Measurements from ENCODE around the gene DCHS1. TPM values are rescaled to one million over a fixed set of nuclear protein-coding genes. Genes with fewer than 3 reads are reported as not detected.

The DCHS1 gene
- total and polyA plus RNA-seq, 10 of the 15 experiments (the other 5 are each of a cell fraction or from before 2014, with no cell fraction given): 0.02 to 0.64 (median 0.18) TPM; not detected in 1

- TF ChIP-seq HSF1 (IDR thresholded peaks at IDR 0.05; ENCODE audit: low read depth, low read length): no peak
Observed at GRCh38 chr11:6656584-6656915, 941 bp upstream of the DCHS1 start (continued).

GRCh38 chr11:6655020-6655789, 404 bp downstream of the DCHS1 start:
- H3K4me3 ChIP-seq: no peak overlapping the region
- BruUV-seq (replicated peaks): no TSS peak
- RAD21 ChIA-PET (ENCODE audit: unreplicated experiment): no interaction called here
- H3K79me2 ChIP-seq (ENCODE audit: control insufficient read depth, insufficient read depth, low read length): no peaks in the 10 kb centered on the region
- H4K20me1 ChIP-seq (ENCODE audit: control insufficient read depth, insufficient read depth): no peaks in the 10 kb centered on the region
- no peaks in the 10 kb centered on the region for H3K4me1 ChIP-seq (ENCODE audit: control insufficient read depth, insufficient read depth, low read length)
- no peak overlapping the region for H2AFZ ChIP-seq (ENCODE audit: control insufficient read depth, low read depth, low read length)
- no peaks in the 10 kb centered on the region for H3K9me3 ChIP-seq (replicated peaks; ENCODE audit: control insufficient read depth, insufficient read depth, low read length)
- FAIRE-seq: no peak
- H3K4me2 ChIP-seq (ENCODE audit: control insufficient read depth, insufficient read depth): no peak overlapping the region; the same call in 1 of the 2 replicates
- 23% methylated on average over 53 of the region's 84 CpGs for WGBS (ENCODE audit: insufficient coverage, insufficient replicate concordance, low lambda C conversion rate, missing lambda C conversion rate)
- SMC1A ChIA-PET (ENCODE audit: uncharacterized antibody, unreplicated experiment): no interaction called here
- no peak overlapping the region for H3K9ac ChIP-seq (ENCODE audit: control insufficient read depth, insufficient read depth, low read length)
- no peaks in the 10 kb centered on the region for H3K36me3 ChIP-seq (ENCODE audit: control insufficient read depth in 2 of 2, insufficient read depth in 2 of 2, low read length in 1 of 2)
- POLR2A ChIA-PET: no interaction called here
- intact Hi-C loops (cut with micrococcal nuclease; ENCODE audit: unreplicated experiment): no loop called here
- in situ Hi-C loops (cut with MboI): no loop called here
- 0 out of 2 replicates have a peak, but pooled peaks have one; percentile 6 for TF ChIP-seq TCF3 (IDR thresholded peaks at IDR 0.05; ENCODE audit: borderline replicate concordance, insufficient read depth, low read depth, low read length)
- TF ChIP-seq BCL3 (IDR thresholded peaks at IDR 0.05; ENCODE audit: borderline replicate concordance, insufficient read depth, low read depth, low read length, poor library complexity, severe bottlenecking): peak; percentile 92
- no peak for TF ChIP-seq ZBTB11 (CRISPR knock-in tag; IDR thresholded peaks at IDR 0.05)
- no peak for TF ChIP-seq ETV6 (conservative IDR thresholded peaks at IDR 0.05 in 1 of 2, IDR thresholded peaks at IDR 0.05 in 1 of 2; ENCODE audit: borderline replicate concordance in 1 of 2, low read depth in 1 of 2)
- TF ChIP-seq POLR2A (IDR thresholded peaks at IDR 0.05; ENCODE audit: low read depth, low read length): 0 out of 2 replicates have a peak, but pooled peaks have one; percentile 38
- TF ChIP-seq SUZ12 (IDR thresholded peaks at IDR 0.05; ENCODE audit: unreplicated experiment): peak; percentile 91
- peak; percentile 46 for TF ChIP-seq PBX3 (IDR thresholded peaks at IDR 0.05; ENCODE audit: insufficient replicate concordance, low read depth, low read length)
- TF ChIP-seq SREBF1 (IDR thresholded peaks at IDR 0.05; ENCODE audit: low read length): no peak
- TF ChIP-seq BHLHE40 (IDR thresholded peaks at IDR 0.05; ENCODE audit: borderline replicate concordance in 1 of 2, low read depth in 2 of 2, low read length in 1 of 2): no peak
- CTCF ChIA-PET: no interaction called here
- peaks cover 4% of the 10 kb centered on the region in 2 experiments for H3K27me3 ChIP-seq (replicated peaks in 1 of 2; ENCODE audit: control insufficient read depth in 2 of 2, insufficient read depth in 2 of 2, low read length in 1 of 2)
- H3K27ac ChIP-seq (ENCODE audit: control insufficient read depth, insufficient read depth): no peak overlapping the region
- ATAC-seq: no peak
- no peak for DNase-seq (ENCODE audit: low read depth, low spot score)

Data from GM12878 (cell line).